CD14-positive monocyte (primary cell): ENCODE results near the gene POGZ. TPM values are rescaled to one million over a fixed set of nuclear protein-coding genes. Genes with fewer than 3 reads are reported as not detected.

Experiments
- DNase-seq, 3 donors: peaks; one replicate each; pipeline ENCODE4 v3.0.0-alpha.2; 2011 to 2022
- H2AFZ ChIP-seq: 2 replicates; pipeline ENCODE4 v1.6.0; 2012; ENCODE audit warnings: mild to moderate bottlenecking, low read depth, low read length, inconsistent platforms; ENCODE audit not compliant: insufficient read depth, poor library complexity, severe bottlenecking
- H3K27ac ChIP-seq, 2 donors: 1 replicate in 1 of 2; 2 replicates in 1 of 2; pipeline ENCODE4 v1.5.1; 2012 to 2013; ENCODE audit warnings: low read length in 2 of 2, control low read depth in 1 of 2, inconsistent platforms in 1 of 2, low read depth in 1 of 2, mild to moderate bottlenecking in 1 of 2
- H3K27me3 ChIP-seq, 2 donors: one replicate each; pipeline versions ENCODE4 v1.6.0 to v1.6.1; 2011 to 2013; ENCODE audit warnings: low read length in 2 of 2; ENCODE audit not compliant: control insufficient read depth in 2 of 2, insufficient read depth in 2 of 2
- H3K36me3 ChIP-seq, 2 donors: replicated peaks in 1 of 2; 1 replicate in 1 of 2; 2 replicates in 1 of 2; pipeline versions ENCODE4 v1.5.1 to v1.6.1; 2012 to 2013; ENCODE audit warnings: low read length in 2 of 2, control low read depth in 1 of 2, inconsistent platforms in 1 of 2, mild to moderate bottlenecking in 1 of 2; ENCODE audit not compliant: insufficient read depth in 2 of 2, control insufficient read depth in 1 of 2
- H3K4me1 ChIP-seq, 2 donors: 1 replicate in 1 of 2; 2 replicates in 1 of 2; pipeline versions ENCODE4 v1.5.1 to v1.6.1; 2012 to 2013; ENCODE audit warnings: low read length in 2 of 2, control low read depth in 1 of 2, inconsistent platforms in 1 of 2, mild to moderate bottlenecking in 1 of 2, moderate library complexity in 1 of 2; ENCODE audit not compliant: insufficient read depth in 2 of 2, control insufficient read depth in 1 of 2
- H3K4me2 ChIP-seq: replicated peaks from 2 replicates; pipeline ENCODE3; 2012; ENCODE audit warnings: low read length, moderate library complexity, mild to moderate bottlenecking; ENCODE audit not compliant: poor library complexity, severe bottlenecking; ENCODE audit errors: extremely low read depth
- H3K4me3 ChIP-seq, 3 experiments: fragments of 200-600 bp in 1 of 3; sonication (generic) in 1 of 3; replicated peaks in 1 of 3; 1 replicate in 2 of 3; 2 replicates in 1 of 3; pipeline ENCODE4 v1.5.1; 2011 to 2013; ENCODE audit warnings: low read length in 3 of 3, mild to moderate bottlenecking in 3 of 3, control low read depth in 2 of 3, low read depth in 2 of 3, inconsistent platforms in 1 of 3, moderate library complexity in 1 of 3
- H3K79me2 ChIP-seq: 2 replicates; pipeline ENCODE4 v1.6.0; 2012; ENCODE audit warnings: mild to moderate bottlenecking, control low read depth, inconsistent platforms, low read length, moderate library complexity; ENCODE audit not compliant: insufficient read depth
- H3K9ac ChIP-seq: 2 replicates; pipeline ENCODE4 v1.6.0; 2017; ENCODE audit warnings: low read length, mild to moderate bottlenecking; ENCODE audit not compliant: insufficient read depth, poor library complexity, severe bottlenecking
- H3K9me3 ChIP-seq, 2 donors: replicated peaks in 1 of 2; 1 replicate in 1 of 2; 2 replicates in 1 of 2; pipeline versions ENCODE4 v1.5.1 to v1.6.1; 2012 to 2013; ENCODE audit warnings: low read length in 2 of 2, control low read depth in 1 of 2; ENCODE audit not compliant: control insufficient read depth in 1 of 2, insufficient read depth in 1 of 2
- H4K20me1 ChIP-seq: 2 replicates; pipeline ENCODE4 v1.6.0; 2012; ENCODE audit warnings: mild to moderate bottlenecking, low read length, control low read depth, moderate library complexity; ENCODE audit not compliant: insufficient read depth
- H3K27ac Mint-ChIP-seq, 7 donors: one replicate each; pipeline ENCODE4 v1.8.0; 2020; ENCODE audit warnings: mild to moderate bottlenecking in 7 of 7, mixed read lengths in 7 of 7, moderate library complexity in 6 of 7, inconsistent platforms in 2 of 7
- H3K27me3 Mint-ChIP-seq, 3 donors: one replicate each; pipeline ENCODE4 v1.8.0; 2021 to 2022; ENCODE audit warnings: low read depth in 3 of 3, mild to moderate bottlenecking in 3 of 3, mixed read lengths in 3 of 3, moderate library complexity in 3 of 3, inconsistent platforms in 1 of 3
- H3K36me3 Mint-ChIP-seq, 2 donors: one replicate each; pipeline ENCODE4 v1.8.0; 2020; ENCODE audit warnings: mixed read lengths in 2 of 2, inconsistent platforms in 1 of 2, mild to moderate bottlenecking in 1 of 2
- H3K4me1 Mint-ChIP-seq: one replicate; pipeline ENCODE4 v1.8.0; 2020; ENCODE audit warnings: mild to moderate bottlenecking, mixed read lengths
- H3K4me3 Mint-ChIP-seq, 2 donors: one replicate each; pipeline ENCODE4 v1.8.0; 2020; ENCODE audit warnings: mild to moderate bottlenecking in 2 of 2, mixed read lengths in 2 of 2, moderate library complexity in 1 of 2
- H3K9me3 Mint-ChIP-seq, 7 donors: one replicate each; pipeline ENCODE4 v1.8.0; 2020 to 2022; ENCODE audit warnings: mixed read lengths in 7 of 7, mild to moderate bottlenecking in 6 of 7, moderate library complexity in 6 of 7, inconsistent platforms in 2 of 7
- CTCF ChIP-seq: fragments of 200-600 bp; IDR thresholded peaks from one replicate; pipeline ENCODE4 v1.8.0; 2022; ENCODE audit warnings: antibody characterized with exemption, mild to moderate bottlenecking
- WGBS: methylation state at CpG from one replicate; pipeline ENCODE4 v1.1.5; 2013; ENCODE audit warnings: missing lambda C conversion rate; ENCODE audit not compliant: insufficient coverage; 5-methylcytosine and 5-hydroxymethylcytosine counted together
- intact Hi-C, 2 donors: fragments of 100-400 bp; cut with micrococcal nuclease; formaldehyde crosslinking; loops; one replicate each; pipeline versions ENCODE4 v1.15.0 to v1.15.1; 2023
- polyA plus RNA-seq, 3 donors: library from polyadenylated mRNA; depleted of rRNA in 1 of 3; unstranded in 2 of 3; stranded (reverse) in 1 of 3; fragments of 300-500 nt in 2 of 3; fragments of >200 nt in 1 of 3; fragmentation: Illumina TruSeq in 2 of 3; gene quantifications; 1 replicate in 2 of 3; 2 replicates in 1 of 3; pipeline ENCODE4 v1.2.3, GENCODE V29; 2012 to 2021

POGZ gene
- polyA plus RNA-seq, 3 donors: 0.75 to 41.7 (median 1.8) TPM

GRCh38 chr1:151495316-151495715 is 36.0 kb upstream of the POGZ start:
- peaks cover 0 to 4% (median 0%) of the 10 kb centered on the region in 7 donors for H3K9me3 Mint-ChIP-seq
- H3K27me3 Mint-ChIP-seq: peaks cover 3 to 13% (median 4%) of the 10 kb centered on the region in 3 donors
- no peak overlapping the region for H3K4me3 Mint-ChIP-seq
- Histone ChIP-seq H3K9me3 (no peaks in the 10 kb centered on the region), H3K4me3 (no peak overlapping the region), H3K4me1 (no peaks in the 10 kb centered on the region), H3K4me2 (no peak overlapping the region), H3K27ac (no peak overlapping the region), H2AFZ (no peak overlapping the region), H4K20me1 (no peaks in the 10 kb centered on the region), H3K79me2 (no peaks in the 10 kb centered on the region), H3K27me3 (no peaks in the 10 kb centered on the region), H3K9ac (no peak overlapping the region), H3K36me3 (no peaks in the 10 kb centered on the region)
- H3K4me1 Mint-ChIP-seq: no peaks in the 10 kb centered on the region
- TF ChIP-seq CTCF: no peak
- H3K27ac Mint-ChIP-seq: peak overlapping the region in 1 of 7 donors; percentile 30
- no CpG with 5 or more reads among the region's 1 CpG for WGBS
- intact Hi-C loops: no loop called here
- no peak for DNase-seq
- no peaks in the 10 kb centered on the region for H3K36me3 Mint-ChIP-seq

- Histone ChIP-seq H3K27me3 (no peaks in the 10 kb centered on the region), H4K20me1 (no peaks in the 10 kb centered on the region), H2AFZ (no peak overlapping the region), H3K4me2 (no peak overlapping the region), H3K9ac (no peak overlapping the region), H3K27ac (no peak overlapping the region), H3K36me3 (no peaks in the 10 kb centered on the region), H3K79me2 (no peaks in the 10 kb centered on the region), H3K4me1 (no peaks in the 10 kb centered on the region), H3K4me3 (no peak overlapping the region), H3K9me3 (no peaks in the 10 kb centered on the region)
- Mint-ChIP-seq H3K36me3 (no peaks in the 10 kb centered on the region), H3K27me3 (peaks cover 3 to 13% (median 6%) of the 10 kb centered on the region in 3 donors), H3K27ac (no peak overlapping the region), H3K4me1 (no peaks in the 10 kb centered on the region), H3K4me3 (no peak overlapping the region), H3K9me3 (peaks cover 0 to 4% (median 0%) of the 10 kb centered on the region in 7 donors)
- TF ChIP-seq CTCF: no peak
- intact Hi-C loops: no loop called here
- DNase-seq: peak in 1 of 3 donors; percentile 42
- no CpG with 5 or more reads among the region's 1 CpG for WGBS
Observed at GRCh38 chr1:151494741-151495281, 35.5 kb upstream of the POGZ start.
